ENCODE results near the gene CNGB1. TPM values are rescaled to one million over a fixed set of nuclear protein-coding genes. Genes with fewer than 3 reads are reported as not detected.

CNGB1 gene
- total and polyA plus RNA-seq, 2 of the 13 experiments (the other 11 are each of a cell fraction or from before 2014, with no cell fraction given): 0.02 to 0.15 TPM

GRCh38 chr16:57894390-57895080 lies 76.4 kb downstream of the CNGB1 start (continued):
- peak; percentile 90 for TF ChIP-seq ZHX2 (IDR thresholded peaks at IDR 0.05; ENCODE audit: low read depth)
- 0 out of 2 replicates have a peak, but pooled peaks have one; percentile 81 for TF ChIP-seq ZHX2 (CRISPR knock-in tag; IDR thresholded peaks at IDR 0.05; ENCODE audit: borderline replicate concordance)
- TF ChIP-seq TCF7 (IDR thresholded peaks at IDR 0.05; ENCODE audit: low read depth): peak; percentile 100
- peak; percentile 64; the same call in 1 of the 2 replicates for TF ChIP-seq GZF1 (CRISPR knock-in tag; IDR thresholded peaks at IDR 0.05)
- TF ChIP-seq ZNF562 (CRISPR knock-in tag; IDR thresholded peaks at IDR 0.05; ENCODE audit: borderline replicate concordance): no peak
- peak; percentile 94 for TF ChIP-seq HHEX (CRISPR knock-in tag; IDR thresholded peaks at IDR 0.05)
- TF ChIP-seq ELF1 (CRISPR knock-in tag; IDR thresholded peaks at IDR 0.05): no peak
- no peak for TF ChIP-seq AKNA (CRISPR knock-in tag; IDR thresholded peaks at IDR 0.05; ENCODE audit: borderline replicate concordance)
- no peak for TF ChIP-seq GLI4 (CRISPR knock-in tag; IDR thresholded peaks at IDR 0.05; ENCODE audit: borderline replicate concordance)
- no peak for TF ChIP-seq AHR (CRISPR knock-in tag; IDR thresholded peaks at IDR 0.05)
- no peak for TF ChIP-seq NFKB2 (CRISPR knock-in tag; IDR thresholded peaks at IDR 0.05; ENCODE audit: borderline replicate concordance)
- peak; percentile 99 for TF ChIP-seq ELF3 (CRISPR knock-in tag; IDR thresholded peaks at IDR 0.05)
- TF ChIP-seq ZNF354B (CRISPR knock-in tag; IDR thresholded peaks at IDR 0.05): no peak
- TF ChIP-seq TFDP1 (CRISPR knock-in tag; IDR thresholded peaks at IDR 0.05; ENCODE audit: borderline replicate concordance): 0 out of 2 replicates have a peak, but pooled peaks have one; percentile 8
- 0 out of 2 replicates have a peak, but pooled peaks have one; percentile 17 for TF ChIP-seq SMAD9 (CRISPR knock-in tag; IDR thresholded peaks at IDR 0.05)
- peak; percentile 83; the same call in 1 of the 2 replicates for TF ChIP-seq TARDBP (CRISPR knock-in tag; IDR thresholded peaks at IDR 0.05)

All from HepG2 (cell line).